Measurements from ENCODE around the gene HELT.
"Not testable (repeated sequence)": the region's sequence is repeated elsewhere in the genome, so short reads cannot be mapped to it uniquely, and the experiment has no call there.

HELT gene

GRCh38 chr4:185017964-185018772 lies at the start of gene HELT:
Gene HELT (plus strand): TSS chr4:185018490. CDS start chr4:185018929, 439 bp downstream.
- Histone ChIP-seq H3K27me3 (ENCODE audit: insufficient read depth, low read depth, severe bottlenecking) (peaks cover 47% of the 10 kb centered on the region), H3K27ac (peak within 1 kb of the TSS; percentile 27; the same call in 1 of the 2 replicates), H3K9me3 (ENCODE audit: severe bottlenecking) (no peaks in the 10 kb centered on the region), H3K36me3 (no peaks in the 10 kb centered on the region), H3K4me3 (ENCODE audit: low read depth, low read length) (peak within 1 kb of the TSS; percentile 42)
- DNase-seq: peak; percentile 74
- TF ChIP-seq CTCF (IDR thresholded peaks at IDR 0.05; ENCODE audit: low read depth, low read length): no peak

GRCh38 chr4:184968784-184969201 lies 49.5 kb upstream of the HELT start:
- H3K4me3 ChIP-seq (ENCODE audit: low read depth, low read length): no peak overlapping the region
- H3K27ac ChIP-seq: no peak overlapping the region
- no peak for TF ChIP-seq CTCF (IDR thresholded peaks at IDR 0.05; ENCODE audit: low read depth, low read length)

GRCh38 chr4:184969610-184970009 lies 48.7 kb upstream of the HELT start:
- Histone ChIP-seq H3K9me3 (ENCODE audit: severe bottlenecking) (peaks cover 19% of the 10 kb centered on the region), H3K4me3 (ENCODE audit: low read depth, low read length) (no peak overlapping the region), H3K27ac (no peak overlapping the region), H3K27me3 (ENCODE audit: insufficient read depth, low read depth, severe bottlenecking) (no peaks in the 10 kb centered on the region), H3K36me3 (no peaks in the 10 kb centered on the region)
- no peak for DNase-seq
- TF ChIP-seq CTCF (IDR thresholded peaks at IDR 0.05; ENCODE audit: low read depth, low read length): no peak

More at GRCh38 chr4:184968784-184969201, 49.5 kb upstream of the HELT start:
- Histone ChIP-seq H3K36me3 (no peaks in the 10 kb centered on the region), H3K27me3 (ENCODE audit: insufficient read depth, low read depth, severe bottlenecking) (no peaks in the 10 kb centered on the region), H3K9me3 (ENCODE audit: severe bottlenecking) (peaks cover 20% of the 10 kb centered on the region)
- DNase-seq: no peak

- DNase-seq: no peak
- Histone ChIP-seq H3K27ac (no peak overlapping the region), H3K27me3 (ENCODE audit: insufficient read depth, low read depth, severe bottlenecking) (no peaks in the 10 kb centered on the region), H3K36me3 (no peaks in the 10 kb centered on the region), H3K9me3 (ENCODE audit: severe bottlenecking) (peaks cover 20% of the 10 kb centered on the region), H3K4me3 (ENCODE audit: low read depth, low read length) (no peak overlapping the region)
- no peak for TF ChIP-seq CTCF (IDR thresholded peaks at IDR 0.05; ENCODE audit: low read depth, low read length)
Measured at GRCh38 chr4:184972991-184973390, 45.3 kb upstream of the HELT start.

- H3K27me3 ChIP-seq (ENCODE audit: insufficient read depth, low read depth, severe bottlenecking); H3K27ac ChIP-seq; H3K9me3 ChIP-seq (ENCODE audit: severe bottlenecking); H3K4me3 ChIP-seq (ENCODE audit: low read depth, low read length); DNase-seq; H3K36me3 ChIP-seq: not testable (repeated sequence)
Measured at GRCh38 chr4:184976348-184976747, 41.9 kb upstream of the HELT start.

- TF ChIP-seq CTCF (IDR thresholded peaks at IDR 0.05; ENCODE audit: low read depth, low read length): no peak
- no peaks in the 10 kb centered on the region for H3K36me3 ChIP-seq
- H3K4me3 ChIP-seq (ENCODE audit: low read depth, low read length): no peak overlapping the region
- no peaks in the 10 kb centered on the region for H3K27me3 ChIP-seq (ENCODE audit: insufficient read depth, low read depth, severe bottlenecking)
- H3K27ac ChIP-seq: no peak overlapping the region
- H3K9me3 ChIP-seq (ENCODE audit: severe bottlenecking): peaks cover 4% of the 10 kb centered on the region
- DNase-seq: no peak
Measured at GRCh38 chr4:184977747-184978146, 40.5 kb upstream of the HELT start.

Data from WERI-Rb-1 (cell line).